ENCODE measurements around the gene PPAT. TPM values are rescaled to one million over a fixed set of nuclear protein-coding genes. Genes with fewer than 3 reads are reported as not detected.

PPAT gene
- total RNA-seq, 3 donors from 2014 or later: 5.6 to 8.9 (median 6.6) TPM

DNA sequence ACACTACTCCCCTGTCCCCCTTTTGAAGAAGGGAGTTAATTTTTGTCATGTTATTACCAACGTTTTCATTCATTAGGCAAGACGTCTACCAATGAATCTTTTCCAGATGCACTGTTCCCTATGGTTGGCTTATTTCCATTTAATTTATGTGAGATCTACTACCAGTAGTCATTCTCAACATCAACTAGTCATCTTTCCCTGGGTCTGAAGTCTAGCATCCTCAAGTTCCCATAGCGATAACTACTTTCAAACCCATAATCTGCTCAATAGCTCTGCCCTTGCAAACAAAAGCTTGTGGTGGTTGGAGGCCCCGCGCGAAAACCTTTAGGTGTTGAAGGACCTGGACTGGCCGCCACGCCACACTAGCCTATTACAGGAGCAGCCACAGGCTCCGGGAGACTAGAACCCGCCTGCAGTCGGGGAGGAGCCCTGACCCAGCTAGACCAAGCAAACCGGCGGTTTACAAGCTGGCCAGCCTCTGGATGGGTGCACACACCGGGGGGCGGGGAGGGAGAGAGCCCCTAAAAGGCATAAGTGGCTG, 746 bp downstream of the PPAT start:
- peak in 1 of 2 donors; percentile 27 for DNase-seq (ENCODE audit: low spot score in 2 of 2)
- Histone ChIP-seq H3K27me3 (no peaks in the 10 kb centered on the region), H3K4me3 (peak overlapping the region; percentile 62 to 91 (median 80)), H3K9me3 (no peaks in the 10 kb centered on the region), H3K4me1 (no peaks in the 10 kb centered on the region), H3K36me3 (no peaks in the 10 kb centered on the region), H3K27ac (peak overlapping the region; percentile 89 to 94)
- intact Hi-C loops (cut with DNase I; ENCODE audit: low total_unique reads): loop anchor here (10.0 kb wide), 1 partner anchor 110 kb away; no protein-coding TSS in a partner anchor
- TF ChIP-seq, protein P1, sequence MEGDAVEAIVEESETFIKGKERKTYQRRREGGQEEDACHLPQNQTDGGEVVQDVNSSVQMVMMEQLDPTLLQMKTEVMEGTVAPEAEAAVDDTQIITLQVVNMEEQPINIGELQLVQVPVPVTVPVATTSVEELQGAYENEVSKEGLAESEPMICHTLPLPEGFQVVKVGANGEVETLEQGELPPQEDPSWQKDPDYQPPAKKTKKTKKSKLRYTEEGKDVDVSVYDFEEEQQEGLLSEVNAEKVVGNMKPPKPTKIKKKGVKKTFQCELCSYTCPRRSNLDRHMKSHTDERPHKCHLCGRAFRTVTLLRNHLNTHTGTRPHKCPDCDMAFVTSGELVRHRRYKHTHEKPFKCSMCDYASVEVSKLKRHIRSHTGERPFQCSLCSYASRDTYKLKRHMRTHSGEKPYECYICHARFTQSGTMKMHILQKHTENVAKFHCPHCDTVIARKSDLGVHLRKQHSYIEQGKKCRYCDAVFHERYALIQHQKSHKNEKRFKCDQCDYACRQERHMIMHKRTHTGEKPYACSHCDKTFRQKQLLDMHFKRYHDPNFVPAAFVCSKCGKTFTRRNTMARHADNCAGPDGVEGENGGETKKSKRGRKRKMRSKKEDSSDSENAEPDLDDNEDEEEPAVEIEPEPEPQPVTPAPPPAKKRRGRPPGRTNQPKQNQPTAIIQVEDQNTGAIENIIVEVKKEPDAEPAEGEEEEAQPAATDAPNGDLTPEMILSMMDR (IDR thresholded peaks at IDR 0.05): no peak
- TF ChIP-seq POLR2A (IDR thresholded peaks at IDR 0.05): no peak
- no peak for TF ChIP-seq POLR2AphosphoS5 (IDR thresholded peaks at IDR 0.05)

DNA sequence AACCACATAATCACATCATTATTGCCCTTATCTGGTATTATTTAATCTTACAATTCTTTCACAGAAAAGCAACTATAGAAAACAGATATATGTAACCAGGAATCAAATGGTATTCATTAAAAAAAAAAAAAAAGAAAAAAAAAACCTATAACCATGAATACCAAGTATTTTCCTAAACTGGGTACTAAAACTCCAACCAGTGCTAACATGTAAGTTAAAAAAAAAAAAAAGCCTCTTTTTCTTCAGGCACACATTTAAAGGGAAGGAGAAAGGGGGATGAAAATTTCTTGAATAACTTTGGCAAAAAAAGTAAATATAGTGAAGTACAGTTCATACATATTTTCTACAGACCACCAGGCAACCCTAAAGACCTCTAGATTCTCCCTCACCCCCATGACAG, 2.1 kb downstream of the PPAT start:
- Histone ChIP-seq H3K4me3 (no peak overlapping the region), H3K27ac (no peak overlapping the region), H3K9me3 (no peaks in the 10 kb centered on the region), H3K4me1 (no peaks in the 10 kb centered on the region), H3K27me3 (no peaks in the 10 kb centered on the region), H3K36me3 (no peaks in the 10 kb centered on the region)
- DNase-seq (ENCODE audit: low spot score in 2 of 2): no peak
- TF ChIP-seq, protein P1 (IDR thresholded peaks at IDR 0.05): no peak
- TF ChIP-seq POLR2AphosphoS5 (IDR thresholded peaks at IDR 0.05) (no peak), POLR2A (IDR thresholded peaks at IDR 0.05) (no peak)
- intact Hi-C loops (cut with DNase I; ENCODE audit: low total_unique reads): loop anchor here (10.0 kb wide), 1 partner anchor 112 kb away; no protein-coding TSS in a partner anchor

DNA sequence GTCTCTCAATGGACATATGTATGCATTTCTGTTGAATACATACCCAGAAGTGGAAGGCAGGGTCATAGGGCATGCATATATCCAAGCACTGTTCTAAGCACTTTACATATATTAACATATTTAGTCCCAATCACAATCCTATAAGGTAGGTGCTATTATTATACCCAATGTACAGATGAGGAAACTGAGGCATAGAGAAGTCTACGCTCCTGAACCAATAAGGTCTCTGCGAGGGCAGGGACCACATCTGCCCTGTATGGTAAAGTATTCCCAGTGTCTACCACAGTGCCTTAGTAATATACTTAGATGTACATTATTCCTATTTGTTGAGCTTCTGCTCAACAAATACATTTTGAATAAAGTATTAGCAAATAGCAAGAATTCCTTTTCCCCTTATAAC, 5.2 kb downstream of the PPAT start:
- DNase-seq (ENCODE audit: low spot score in 2 of 2): no peak
- TF ChIP-seq POLR2A (IDR thresholded peaks at IDR 0.05) (no peak), POLR2AphosphoS5 (IDR thresholded peaks at IDR 0.05) (no peak)
- TF ChIP-seq, protein P1 (IDR thresholded peaks at IDR 0.05): no peak
- no peak overlapping the region for H3K4me3 ChIP-seq
- H3K9me3 ChIP-seq: no peaks in the 10 kb centered on the region
- no peaks in the 10 kb centered on the region for H3K4me1 ChIP-seq
- no peaks in the 10 kb centered on the region for H3K27me3 ChIP-seq
- intact Hi-C loops (cut with DNase I; ENCODE audit: low total_unique reads): loop anchor here (10.0 kb wide), 1 partner anchor 115 kb away; no protein-coding TSS in a partner anchor
- no peaks in the 10 kb centered on the region for H3K36me3 ChIP-seq
- H3K27ac ChIP-seq: no peak overlapping the region

DNA sequence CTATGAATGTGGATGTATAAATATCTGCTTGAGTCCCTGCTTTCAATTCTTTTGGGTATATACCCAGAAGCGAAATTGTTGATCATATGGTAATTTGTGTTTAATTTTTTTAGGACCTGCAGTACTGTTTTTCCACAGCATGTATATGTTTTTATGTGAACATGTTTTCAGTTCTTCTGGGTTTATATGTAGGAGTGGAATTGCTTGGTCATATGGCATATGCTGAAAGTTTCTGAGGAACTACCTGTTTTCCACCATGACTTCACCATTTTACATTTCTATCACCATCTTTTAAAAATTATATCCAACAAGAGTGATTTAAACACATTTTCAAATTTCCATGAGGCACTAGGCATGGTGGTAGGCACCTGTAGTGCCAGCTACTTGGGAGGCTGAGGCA, 8.2 kb downstream of the PPAT start:
- Histone ChIP-seq H3K4me1 (no peaks in the 10 kb centered on the region), H3K27me3 (no peaks in the 10 kb centered on the region), H3K9me3 (no peaks in the 10 kb centered on the region), H3K27ac (no peak overlapping the region), H3K4me3 (no peak overlapping the region), H3K36me3 (no peaks in the 10 kb centered on the region)
- TF ChIP-seq POLR2A (IDR thresholded peaks at IDR 0.05) (no peak), POLR2AphosphoS5 (IDR thresholded peaks at IDR 0.05) (no peak)
- TF ChIP-seq, protein P1 (IDR thresholded peaks at IDR 0.05): no peak
- no peak for DNase-seq (ENCODE audit: low spot score in 2 of 2)
- intact Hi-C loops (cut with DNase I; ENCODE audit: low total_unique reads): no loop called here

DNA sequence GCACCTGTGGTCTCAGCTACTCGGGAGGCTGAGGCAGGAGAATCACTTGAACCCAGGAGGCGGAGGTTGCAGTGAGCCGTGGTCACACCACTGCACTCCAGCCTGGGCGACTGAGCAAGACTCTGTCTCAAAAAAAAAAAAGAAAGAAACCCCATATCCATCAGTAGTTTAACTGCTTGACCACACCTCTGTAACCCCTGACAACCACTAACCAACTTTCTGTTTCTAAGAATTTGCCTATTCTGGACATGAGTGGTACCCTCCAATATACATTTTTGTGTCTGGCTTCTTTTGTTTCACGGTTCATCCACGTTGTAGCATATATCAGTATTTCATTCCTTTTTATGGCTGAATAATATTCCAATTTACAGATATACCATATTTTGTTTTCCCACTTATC, 9.1 kb downstream of the PPAT start:
- H3K4me3 ChIP-seq: no peak overlapping the region
- H3K4me1 ChIP-seq: no peaks in the 10 kb centered on the region
- H3K36me3 ChIP-seq: no peaks in the 10 kb centered on the region
- H3K9me3 ChIP-seq: no peaks in the 10 kb centered on the region
- H3K27me3 ChIP-seq: no peaks in the 10 kb centered on the region
- DNase-seq (ENCODE audit: low spot score in 2 of 2): no peak
- intact Hi-C loops (cut with DNase I; ENCODE audit: low total_unique reads): no loop called here
- TF ChIP-seq POLR2AphosphoS5 (IDR thresholded peaks at IDR 0.05): no peak
- TF ChIP-seq POLR2A (IDR thresholded peaks at IDR 0.05): no peak
- TF ChIP-seq, protein P1 (IDR thresholded peaks at IDR 0.05): no peak
- no peak overlapping the region for H3K27ac ChIP-seq
